ENCODE data around the gene COMMD4.

COMMD4 gene

DNA sequence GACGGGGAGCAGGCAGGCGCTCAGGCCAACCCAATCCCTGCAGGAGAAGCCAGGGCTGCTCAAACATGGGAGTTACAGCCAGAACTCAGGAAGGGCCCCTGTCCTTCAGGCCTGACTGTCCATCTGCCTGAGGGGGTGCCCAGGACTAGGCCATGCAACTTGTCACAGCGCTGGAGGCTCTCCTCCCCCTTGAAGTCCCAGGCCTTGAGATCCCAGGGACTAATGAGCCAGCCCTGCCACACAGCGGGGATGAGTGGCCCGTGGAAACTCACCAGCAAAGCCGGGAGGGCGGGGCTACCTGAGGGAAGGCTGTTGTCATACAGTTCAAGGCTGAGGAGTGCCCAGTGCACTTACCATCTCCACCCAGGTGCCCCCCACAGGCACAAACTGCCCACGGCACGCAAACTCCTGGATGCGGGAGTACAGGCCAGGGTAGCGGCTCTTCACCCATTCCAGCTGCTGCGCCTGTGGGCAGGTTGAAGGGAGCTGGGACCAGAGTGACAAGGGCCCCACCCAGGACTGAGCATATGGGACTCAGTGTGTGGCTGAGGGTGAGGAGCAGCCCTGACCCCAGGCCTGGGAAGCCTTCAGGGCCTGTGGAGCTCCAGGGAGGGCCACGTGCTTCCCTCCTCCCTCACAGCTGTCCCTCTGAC, 26.3 kb downstream of the COMMD4 start:
- H3K27me3 ChIP-seq (ENCODE audit: control insufficient read depth in 3 of 3, insufficient read depth in 3 of 3, low read depth in 1 of 3, low read length in 3 of 3), result no peaks in the 10 kb centered on the region
- H3K4ac ChIP-seq (ENCODE audit: low read length), result no peak overlapping the region
- H3K36me3 ChIP-seq (replicated peaks in 1 of 2; ENCODE audit: control insufficient read depth in 2 of 2, insufficient read depth in 2 of 2, low read length in 2 of 2), result peaks cover 34 to 89% of the 10 kb centered on the region in 2 donors
- H3K9ac ChIP-seq (ENCODE audit: low read depth, low read length, poor library complexity), result no peak overlapping the region
- H3K4me2 ChIP-seq (ENCODE audit: insufficient read depth, low read length, poor library complexity, severe bottlenecking), result no peak overlapping the region
- H3K27ac ChIP-seq (replicated peaks; ENCODE audit: low read length), result no peak overlapping the region
- no CpG with 5 or more reads among the region's 13 CpGs for WGBS, 2 donors (ENCODE audit: extremely low coverage in 2 of 2, insufficient read length in 2 of 2, insufficient replicate concordance in 1 of 2)
- H2BK12ac ChIP-seq (ENCODE audit: low read length), result no peak overlapping the region
- no peak overlapping the region for H2BK5ac ChIP-seq (ENCODE audit: low read length)
- no peak overlapping the region for H2BK15ac ChIP-seq (ENCODE audit: low read length)
- H3K14ac ChIP-seq (ENCODE audit: low read length), result no peak overlapping the region
- H3K9me3 ChIP-seq (replicated peaks in 1 of 2; ENCODE audit: control insufficient read depth in 2 of 2, insufficient read depth in 1 of 2, low read depth in 1 of 2, low read length in 2 of 2), result peaks cover 0 to 2% of the 10 kb centered on the region in 2 donors
- no peak overlapping the region for H4K91ac ChIP-seq (ENCODE audit: low read depth, low read length, poor library complexity)
- H3K4me1 ChIP-seq (ENCODE audit: control insufficient read depth in 2 of 2, insufficient read depth in 1 of 2, low read depth in 1 of 2, low read length in 2 of 2), result no peaks in the 10 kb centered on the region
- H3K18ac ChIP-seq (ENCODE audit: low read length), result no peak overlapping the region
- H2BK120ac ChIP-seq (ENCODE audit: low read depth, low read length), result no peak overlapping the region
- H4K8ac ChIP-seq (ENCODE audit: low read depth, low read length), result no peak overlapping the region
- H3K79me1 ChIP-seq (ENCODE audit: low read depth, low read length), result no peaks in the 10 kb centered on the region
- DNase-seq (ENCODE audit: low spot score), result no peak
- H3K4me3 ChIP-seq (ENCODE audit: low read length in 2 of 2), result no peak overlapping the region
- no peak overlapping the region for H2AFZ ChIP-seq (ENCODE audit: low read length)
- no peak overlapping the region for H2AK5ac ChIP-seq (ENCODE audit: low read depth, low read length)
- H3K23ac ChIP-seq (ENCODE audit: low read depth, low read length, poor library complexity), result no peak overlapping the region

DNA sequence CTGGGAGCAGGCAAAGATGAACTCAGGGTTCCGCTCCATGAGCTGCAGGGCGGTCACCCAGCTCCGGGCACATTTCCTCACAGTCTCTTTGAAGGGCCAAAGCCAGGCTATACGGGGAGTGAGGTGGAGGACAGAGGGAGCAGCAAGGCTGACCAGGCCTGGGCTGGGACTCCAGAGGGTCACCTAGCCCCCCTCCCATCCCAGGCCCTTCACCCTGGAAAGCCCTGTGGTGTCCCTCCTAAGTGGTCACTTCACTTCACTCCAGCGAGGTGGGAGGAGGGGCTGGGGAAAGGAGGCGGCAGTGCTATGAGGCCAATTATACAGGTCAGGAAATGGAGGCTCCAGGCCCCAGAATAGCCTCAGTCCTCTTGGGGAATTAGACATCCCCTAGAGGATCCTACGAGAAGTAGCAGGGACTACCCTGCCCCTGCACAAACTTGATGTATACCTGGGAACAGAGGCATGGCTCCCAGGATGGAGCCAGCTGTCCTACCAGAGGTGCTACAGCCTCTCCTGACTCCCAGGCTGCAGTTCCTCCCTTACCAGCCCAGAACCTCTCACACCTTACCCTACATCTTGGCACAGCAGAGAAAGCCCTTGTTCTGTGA, 26.9 kb downstream of the COMMD4 start:
- Histone ChIP-seq H4K91ac (ENCODE audit: low read depth, low read length, poor library complexity) (no peak overlapping the region), H3K27me3 (ENCODE audit: control insufficient read depth in 3 of 3, insufficient read depth in 3 of 3, low read depth in 1 of 3, low read length in 3 of 3) (no peaks in the 10 kb centered on the region), H2AFZ (ENCODE audit: low read length) (no peak overlapping the region), H3K4ac (ENCODE audit: low read length) (no peak overlapping the region), H2AK5ac (ENCODE audit: low read depth, low read length) (no peak overlapping the region), H3K36me3 (replicated peaks in 1 of 2; ENCODE audit: control insufficient read depth in 2 of 2, insufficient read depth in 2 of 2, low read length in 2 of 2) (peaks cover 34 to 96% of the 10 kb centered on the region in 2 donors), H3K4me3 (ENCODE audit: low read length in 2 of 2) (no peak overlapping the region), H3K23ac (ENCODE audit: low read depth, low read length, poor library complexity) (no peak overlapping the region), H3K9ac (ENCODE audit: low read depth, low read length, poor library complexity) (no peak overlapping the region), H3K27ac (replicated peaks; ENCODE audit: low read length) (no peak overlapping the region), H3K9me3 (replicated peaks in 1 of 2; ENCODE audit: control insufficient read depth in 2 of 2, insufficient read depth in 1 of 2, low read depth in 1 of 2, low read length in 2 of 2) (peaks cover 0 to 2% of the 10 kb centered on the region in 2 donors), H3K79me1 (ENCODE audit: low read depth, low read length) (no peaks in the 10 kb centered on the region), H4K8ac (ENCODE audit: low read depth, low read length) (no peak overlapping the region), H2BK5ac (ENCODE audit: low read length) (no peak overlapping the region), H3K4me1 (ENCODE audit: control insufficient read depth in 2 of 2, insufficient read depth in 1 of 2, low read depth in 1 of 2, low read length in 2 of 2) (peaks cover 0 to 4% of the 10 kb centered on the region in 2 donors), H3K4me2 (ENCODE audit: insufficient read depth, low read length, poor library complexity, severe bottlenecking) (no peak overlapping the region), H2BK12ac (ENCODE audit: low read length) (no peak overlapping the region), H3K18ac (ENCODE audit: low read length) (no peak overlapping the region), H2BK15ac (ENCODE audit: low read length) (no peak overlapping the region), H2BK120ac (ENCODE audit: low read depth, low read length) (no peak overlapping the region), H3K14ac (ENCODE audit: low read length) (no peak overlapping the region)
- DNase-seq (ENCODE audit: low spot score), result no peak
- WGBS, 2 donors (ENCODE audit: extremely low coverage in 2 of 2, insufficient read length in 2 of 2, insufficient replicate concordance in 1 of 2), result no CpG with 5 or more reads among the region's 7 CpGs

DNA sequence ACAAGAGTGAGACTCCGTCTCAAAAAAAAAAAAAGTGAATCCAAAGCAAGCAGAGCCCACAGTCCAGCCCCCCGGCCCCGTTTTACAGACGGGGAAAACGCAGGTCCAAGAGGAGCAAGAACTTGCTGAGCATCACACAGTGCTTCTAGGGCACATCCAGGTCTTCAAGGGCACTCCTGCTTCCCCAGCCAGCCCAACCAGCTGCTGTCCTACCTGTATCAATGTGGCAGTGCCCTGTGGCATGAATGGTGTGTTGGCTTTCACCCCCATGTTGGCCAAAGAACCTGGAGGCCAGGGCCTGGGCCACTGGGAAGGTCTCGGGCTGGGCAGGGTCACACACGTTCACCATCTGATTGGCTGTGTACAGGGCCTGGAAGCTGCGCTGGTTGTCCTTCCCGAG, 27.9 kb downstream of the COMMD4 start:
- H3K79me1 ChIP-seq (ENCODE audit: low read depth, low read length), result no peaks in the 10 kb centered on the region
- H3K4me2 ChIP-seq (ENCODE audit: insufficient read depth, low read length, poor library complexity, severe bottlenecking), result no peak overlapping the region
- H3K4me3 ChIP-seq (ENCODE audit: low read length in 2 of 2), result no peak overlapping the region
- DNase-seq (ENCODE audit: low spot score), result no peak
- H4K91ac ChIP-seq (ENCODE audit: low read depth, low read length, poor library complexity), result no peak overlapping the region
- H3K36me3 ChIP-seq (replicated peaks in 1 of 2; ENCODE audit: control insufficient read depth in 2 of 2, insufficient read depth in 2 of 2, low read length in 2 of 2), result peaks cover 26 to 85% of the 10 kb centered on the region in 2 donors
- H3K27me3 ChIP-seq (ENCODE audit: control insufficient read depth in 3 of 3, insufficient read depth in 3 of 3, low read depth in 1 of 3, low read length in 3 of 3), result no peaks in the 10 kb centered on the region
- H3K4me1 ChIP-seq (ENCODE audit: control insufficient read depth in 2 of 2, insufficient read depth in 1 of 2, low read depth in 1 of 2, low read length in 2 of 2), result peaks cover 0 to 5% of the 10 kb centered on the region in 2 donors
- H2AK5ac ChIP-seq (ENCODE audit: low read depth, low read length), result no peak overlapping the region
- H3K9me3 ChIP-seq (replicated peaks in 1 of 2; ENCODE audit: control insufficient read depth in 2 of 2, insufficient read depth in 1 of 2, low read depth in 1 of 2, low read length in 2 of 2), result peaks cover 0 to 2% of the 10 kb centered on the region in 2 donors
- no peak overlapping the region for H3K23ac ChIP-seq (ENCODE audit: low read depth, low read length, poor library complexity)
- H2AFZ ChIP-seq (ENCODE audit: low read length), result no peak overlapping the region
- WGBS, 2 donors (ENCODE audit: extremely low coverage in 2 of 2, insufficient read length in 2 of 2, insufficient replicate concordance in 1 of 2), result no CpG with 5 or more reads among the region's 9 CpGs
- no peak overlapping the region for H3K18ac ChIP-seq (ENCODE audit: low read length)
- no peak overlapping the region for H4K8ac ChIP-seq (ENCODE audit: low read depth, low read length)
- no peak overlapping the region for H2BK12ac ChIP-seq (ENCODE audit: low read length)
- no peak overlapping the region for H3K9ac ChIP-seq (ENCODE audit: low read depth, low read length, poor library complexity)
- H2BK15ac ChIP-seq (ENCODE audit: low read length), result no peak overlapping the region
- H3K14ac ChIP-seq (ENCODE audit: low read length), result no peak overlapping the region
- no peak overlapping the region for H3K4ac ChIP-seq (ENCODE audit: low read length)
- no peak overlapping the region for H2BK5ac ChIP-seq (ENCODE audit: low read length)
- no peak overlapping the region for H2BK120ac ChIP-seq (ENCODE audit: low read depth, low read length)
- H3K27ac ChIP-seq (replicated peaks; ENCODE audit: low read length), result no peak overlapping the region

DNA sequence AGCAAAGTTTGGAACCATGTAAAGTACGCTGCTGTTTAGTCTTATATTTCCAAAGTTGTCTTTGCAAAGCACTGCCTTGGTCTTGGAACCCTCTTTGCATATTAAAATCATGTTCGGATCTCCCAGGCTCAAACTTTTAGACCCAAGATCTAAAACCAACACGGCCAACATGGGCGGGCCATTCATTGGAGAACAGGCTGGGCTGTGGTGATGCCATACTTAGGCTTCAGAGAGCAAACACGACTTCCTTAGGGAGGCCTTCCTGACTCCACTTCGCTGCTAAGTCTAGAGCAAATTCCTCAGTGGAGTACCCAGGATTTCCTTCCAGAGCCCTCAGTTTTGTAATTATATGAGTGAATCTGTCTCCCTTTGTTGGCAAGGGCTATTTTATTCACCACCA, 29.0 kb downstream of the COMMD4 start:
- no peak overlapping the region for H2AFZ ChIP-seq (ENCODE audit: low read length)
- H3K23ac ChIP-seq (ENCODE audit: low read depth, low read length, poor library complexity), result no peak overlapping the region
- H2BK12ac ChIP-seq (ENCODE audit: low read length), result no peak overlapping the region
- H3K4me2 ChIP-seq (ENCODE audit: insufficient read depth, low read length, poor library complexity, severe bottlenecking), result no peak overlapping the region
- no peak overlapping the region for H3K27ac ChIP-seq (replicated peaks; ENCODE audit: low read length)
- no peak overlapping the region for H4K91ac ChIP-seq (ENCODE audit: low read depth, low read length, poor library complexity)
- no peak overlapping the region for H3K14ac ChIP-seq (ENCODE audit: low read length)
- peaks cover 16 to 82% of the 10 kb centered on the region in 2 donors for H3K36me3 ChIP-seq (replicated peaks in 1 of 2; ENCODE audit: control insufficient read depth in 2 of 2, insufficient read depth in 2 of 2, low read length in 2 of 2)
- no peak overlapping the region for H4K8ac ChIP-seq (ENCODE audit: low read depth, low read length)
- no peak overlapping the region for H3K18ac ChIP-seq (ENCODE audit: low read length)
- H3K4me3 ChIP-seq (ENCODE audit: low read length in 2 of 2), result no peak overlapping the region
- H3K79me1 ChIP-seq (ENCODE audit: low read depth, low read length), result no peaks in the 10 kb centered on the region
- no peak for DNase-seq (ENCODE audit: low spot score)
- no peak overlapping the region for H2BK120ac ChIP-seq (ENCODE audit: low read depth, low read length)
- peaks cover 0 to 2% of the 10 kb centered on the region in 2 donors for H3K9me3 ChIP-seq (replicated peaks in 1 of 2; ENCODE audit: control insufficient read depth in 2 of 2, insufficient read depth in 1 of 2, low read depth in 1 of 2, low read length in 2 of 2)
- no CpG with 5 or more reads among the region's 6 CpGs for WGBS, 2 donors (ENCODE audit: extremely low coverage in 2 of 2, insufficient read length in 2 of 2, insufficient replicate concordance in 1 of 2)
- no peak overlapping the region for H2BK5ac ChIP-seq (ENCODE audit: low read length)
- no peak overlapping the region for H2AK5ac ChIP-seq (ENCODE audit: low read depth, low read length)
- H3K27me3 ChIP-seq (ENCODE audit: control insufficient read depth in 3 of 3, insufficient read depth in 3 of 3, low read depth in 1 of 3, low read length in 3 of 3), result no peaks in the 10 kb centered on the region
- no peak overlapping the region for H3K9ac ChIP-seq (ENCODE audit: low read depth, low read length, poor library complexity)
- H3K4me1 ChIP-seq (ENCODE audit: control insufficient read depth in 2 of 2, insufficient read depth in 1 of 2, low read depth in 1 of 2, low read length in 2 of 2), result peaks cover 7 to 8% of the 10 kb centered on the region in 2 donors
- no peak overlapping the region for H3K4ac ChIP-seq (ENCODE audit: low read length)
- H2BK15ac ChIP-seq (ENCODE audit: low read length), result no peak overlapping the region
